Suppressor macrophage treated with lipopolysaccharide for 1 hour (primary cell): ENCODE data around the gene POLR1H.

Source experiments
- DNase-seq, 3 donors: peaks; one replicate each; pipeline ENCODE4 v3.0.0-alpha.2; 2020 to 2022

POLR1H gene

GRCh38 chr6:30062471-30063178 is 1.6 kb downstream of the POLR1H start:
- no peak for DNase-seq

- no peak for DNase-seq
Observed at GRCh38 chr6:30063315-30063714, 2.2 kb downstream of the POLR1H start.

- no peak for DNase-seq
Observed at GRCh38 chr6:30066082-30066481, 5.0 kb downstream of the POLR1H start.

DNA sequence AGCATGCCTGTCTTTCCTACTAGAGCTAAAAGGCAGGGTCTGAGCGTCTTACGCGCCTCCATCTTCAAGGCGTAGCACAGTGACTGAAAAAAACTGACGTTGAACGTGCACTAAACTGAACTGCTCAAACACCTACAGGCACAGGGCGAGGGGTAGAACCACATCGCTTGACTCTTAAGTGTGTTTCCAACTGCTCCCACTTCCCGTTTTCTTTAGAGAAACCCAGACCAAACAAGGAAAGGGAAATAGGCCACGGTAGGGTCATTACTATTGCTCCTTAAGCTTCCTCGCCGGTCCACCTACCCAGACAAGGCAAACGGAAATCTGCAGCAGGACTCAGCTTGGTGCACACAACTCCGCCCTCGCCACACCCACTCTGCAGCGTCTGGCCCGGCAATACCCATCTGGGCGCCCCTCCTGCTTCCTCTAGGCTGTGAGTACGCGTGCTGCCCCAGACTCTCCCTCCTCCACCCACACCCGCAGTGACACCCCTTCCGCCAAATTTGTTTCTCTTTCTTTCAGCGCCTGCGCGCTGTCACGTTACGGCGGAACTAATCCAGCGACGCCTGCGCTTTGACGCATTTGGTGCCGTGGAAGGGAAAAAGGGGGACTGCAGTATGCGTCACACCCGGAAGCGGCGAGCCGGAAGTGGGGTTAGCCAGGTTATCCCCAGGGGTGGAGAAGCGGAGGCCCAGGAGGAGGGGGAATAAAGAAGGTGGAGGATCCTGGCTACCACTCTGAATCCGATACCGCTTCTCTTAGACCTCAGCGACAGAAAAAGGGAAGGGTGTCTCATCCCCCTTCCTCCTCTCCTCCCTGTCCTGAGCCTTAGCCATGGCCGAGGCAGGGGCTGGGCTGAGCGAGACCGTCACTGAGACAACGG is 5.8 kb downstream of the POLR1H start, which contains the start of gene PPP1R11:
TSS of gene PPP1R11 (plus strand) at position 622 of the 883 bp plus-strand sequence. CDS start at position 835, 213 bp downstream.
- DNase-seq: peak; percentile 99 to 100 (median 99)

GRCh38 chr6:30067460-30068139 is 6.5 kb downstream of the POLR1H start:
- DNase-seq: no peak

DNA sequence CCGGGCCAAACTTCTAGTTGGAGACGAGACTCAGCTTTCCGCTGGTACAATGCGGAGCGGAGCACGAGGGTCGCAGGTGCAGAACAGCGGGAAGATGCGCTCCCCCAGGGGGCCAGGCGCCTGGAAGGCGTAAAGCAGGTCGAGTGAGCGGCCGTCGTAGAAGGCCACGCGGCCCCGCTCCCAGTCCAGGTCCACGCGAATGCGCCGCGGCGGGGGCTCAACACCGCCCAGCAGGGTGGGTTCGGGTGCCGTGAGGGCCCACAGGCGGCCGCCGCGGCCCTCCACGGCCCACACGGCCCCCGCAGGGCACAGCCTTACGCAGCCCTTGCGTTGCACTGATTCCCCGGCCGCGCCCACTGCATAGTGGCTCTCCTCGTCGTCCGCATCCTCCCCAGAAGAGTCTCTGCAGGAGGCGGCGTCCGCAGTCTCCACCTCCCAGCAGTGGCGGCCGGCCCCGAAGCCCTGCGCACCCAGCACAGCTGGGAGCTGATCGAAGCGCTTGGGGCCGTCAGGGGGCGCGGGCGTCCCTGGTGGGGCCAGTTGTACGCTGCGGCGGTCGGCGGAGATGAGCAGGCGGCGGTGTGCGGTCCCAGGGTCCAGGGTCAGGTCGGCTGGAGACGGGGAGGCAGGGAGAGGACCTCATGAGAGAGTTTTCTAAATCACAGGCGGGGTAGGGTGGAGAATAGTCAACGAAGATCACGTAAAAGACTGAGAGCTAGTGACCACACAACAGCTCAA is 10.2 kb downstream of the POLR1H start:
- no peak for DNase-seq

DNA sequence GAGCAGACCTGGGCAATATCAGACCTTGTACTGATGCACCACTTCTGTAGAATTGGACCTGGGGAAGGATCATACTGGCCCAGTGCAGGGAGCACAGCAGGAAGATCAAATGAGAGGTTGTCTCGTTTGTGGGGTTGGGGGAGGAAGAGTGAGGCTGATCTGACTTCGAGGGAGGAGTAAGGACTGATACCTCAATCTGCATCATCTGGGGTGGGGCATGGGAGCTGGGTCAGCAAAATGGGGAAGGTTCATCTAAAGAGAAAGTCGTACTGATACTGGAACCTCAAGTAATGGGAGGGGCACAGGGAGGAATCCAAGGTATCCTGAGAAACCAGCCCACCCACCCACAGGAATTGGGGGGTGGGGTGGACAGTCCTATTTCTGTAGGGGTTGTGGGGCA is 10.8 kb downstream of the POLR1H start:
- DNase-seq: no peak

GRCh38 chr6:30073489-30074235 is 12.6 kb downstream of the POLR1H start:
- DNase-seq: no peak

- no peak for DNase-seq
Observed at GRCh38 chr6:30074331-30075093, 13.4 kb downstream of the POLR1H start.

DNA sequence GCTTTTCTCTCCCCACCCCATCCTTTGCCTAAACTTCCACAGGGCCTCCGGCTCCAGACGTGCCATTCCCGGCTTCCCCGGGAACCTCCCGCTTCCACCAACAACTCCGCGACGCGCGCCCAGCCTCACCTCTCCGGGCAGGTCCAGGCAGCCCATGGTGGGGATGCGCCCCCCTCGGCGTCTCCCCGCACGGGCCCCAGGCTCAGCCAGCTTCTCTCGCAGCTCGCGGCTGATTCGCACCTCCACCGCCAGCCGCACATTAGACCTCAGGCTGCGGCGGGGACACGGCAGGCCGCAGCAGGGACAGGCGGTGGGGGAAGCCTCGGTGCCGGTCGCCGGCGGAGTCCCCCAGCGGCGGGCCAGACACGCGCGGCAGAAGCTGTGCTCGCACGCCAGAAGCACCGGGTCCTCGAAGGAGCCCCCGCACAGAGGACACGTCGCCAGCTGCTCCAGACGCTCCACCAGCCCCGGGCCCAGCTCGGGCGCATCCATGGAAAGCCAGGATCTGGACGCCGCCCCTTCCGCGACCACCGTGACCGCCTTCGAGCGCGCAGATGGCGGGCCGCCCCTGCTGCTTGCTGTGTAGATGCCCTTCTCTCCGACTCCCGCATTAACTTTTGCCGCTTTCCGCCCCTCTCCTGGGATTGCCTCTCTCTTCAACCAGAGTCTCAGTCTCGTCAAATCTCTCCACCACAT is 14.2 kb downstream of the POLR1H start, which contains the start of gene RNF39:
TSS of gene RNF39 (minus strand) at position 676 of the 696 bp plus-strand sequence. CDS start at position 492, 184 bp downstream.
- no peak for DNase-seq

- no peak for DNase-seq
Observed at GRCh38 chr6:30075790-30076732, 15.0 kb downstream of the POLR1H start.

- no peak for DNase-seq
Observed at GRCh38 chr6:30077218-30077617, 16.2 kb downstream of the POLR1H start.

- no peak for DNase-seq
Observed at GRCh38 chr6:30087876-30088275, 26.8 kb downstream of the POLR1H start.

DNA sequence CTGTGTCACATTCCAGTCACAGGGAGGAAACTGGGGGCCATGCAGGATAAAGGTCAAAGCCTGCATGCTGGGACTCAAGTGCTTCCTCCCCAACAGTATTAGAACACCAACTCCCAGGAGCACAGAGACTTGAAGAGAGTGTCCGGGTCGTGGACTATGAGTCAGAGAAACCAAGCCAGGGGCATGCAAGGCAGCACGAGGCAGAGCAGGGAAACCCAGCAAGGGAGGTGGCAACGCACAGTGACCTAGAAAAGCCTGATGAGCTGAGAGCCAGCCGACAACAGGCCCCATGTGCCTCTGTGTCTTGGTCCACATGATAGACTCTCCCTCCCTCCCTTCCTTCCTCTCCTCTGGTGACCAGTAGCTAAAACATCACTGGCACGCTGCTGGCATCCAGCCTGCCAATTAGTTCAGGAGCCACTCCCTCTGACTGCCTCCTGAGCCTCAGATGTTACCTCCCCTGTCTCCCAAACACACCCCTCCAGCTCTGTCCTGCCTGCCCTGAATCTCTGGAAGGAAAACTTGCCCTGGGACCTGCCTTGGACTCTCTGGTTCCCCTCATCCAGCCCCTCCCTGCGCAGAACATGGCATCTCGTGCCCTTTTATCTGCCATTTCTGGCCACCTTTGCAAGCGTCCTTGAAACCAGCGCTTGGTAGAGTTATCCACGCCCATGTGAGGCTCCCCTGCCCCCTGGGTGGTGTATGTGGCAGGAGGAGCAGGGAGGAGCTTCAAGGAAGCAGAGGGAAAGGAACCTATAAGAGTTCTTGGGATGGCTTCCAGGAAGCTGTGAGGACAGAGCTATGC is 30.7 kb downstream of the POLR1H start:
- DNase-seq: peak; percentile 61 to 84 (median 83)

DNA sequence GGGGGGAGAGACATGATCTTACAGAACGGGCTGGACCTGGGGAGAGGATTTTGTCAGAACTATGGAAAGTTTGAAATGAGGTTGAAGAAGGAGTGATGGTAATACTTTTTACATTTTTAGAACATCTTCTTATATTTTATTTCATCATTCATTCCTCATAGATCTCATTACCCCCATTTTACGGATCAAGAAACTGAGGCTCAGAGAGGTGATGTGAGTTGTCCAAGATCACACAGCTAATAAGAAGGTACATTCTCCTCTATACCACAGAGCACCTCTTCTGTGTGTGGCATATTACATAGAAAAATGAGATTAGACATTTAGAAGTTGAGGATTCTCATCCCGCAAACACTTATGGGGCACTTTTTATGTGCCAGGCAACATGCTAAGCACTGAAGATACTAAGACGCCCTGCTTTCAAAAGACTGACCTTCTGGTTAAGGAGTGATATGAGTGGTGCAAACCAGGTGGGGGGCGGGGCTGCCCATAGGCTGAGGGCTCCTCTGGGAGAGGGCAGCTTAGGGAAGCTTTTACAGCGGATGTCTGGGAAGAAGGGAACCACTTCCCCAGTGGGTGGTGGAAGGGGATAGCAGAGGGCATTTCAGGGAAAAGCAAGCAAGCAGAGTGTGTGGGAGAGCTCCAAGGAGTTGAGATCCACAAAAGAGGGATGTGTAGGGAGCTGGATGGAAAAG is 31.9 kb downstream of the POLR1H start:
- DNase-seq: no peak

GRCh38 chr6:30093951-30094661 is 33.0 kb downstream of the POLR1H start:
- DNase-seq: peak in 2 of 3 donors; percentile 33 to 52

DNA sequence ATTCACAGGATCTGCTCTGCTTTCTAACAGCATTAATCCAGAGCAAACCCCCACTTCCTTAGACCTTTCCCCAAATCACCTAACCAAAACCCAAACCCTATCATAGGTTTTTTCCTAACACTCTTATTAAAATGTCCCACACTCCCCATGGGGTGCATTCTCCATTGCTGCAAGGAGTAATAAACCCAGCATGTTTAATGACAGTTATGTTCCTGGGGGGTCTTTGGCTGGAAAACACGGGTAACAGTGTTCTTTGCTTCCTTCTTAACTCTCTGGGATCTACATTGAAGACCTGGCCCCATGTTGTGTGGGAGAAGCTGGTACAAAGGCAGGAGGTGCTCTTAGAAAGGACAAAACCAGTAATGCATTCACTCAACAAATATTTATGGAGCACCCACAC is 35.8 kb downstream of the POLR1H start:
- no peak for DNase-seq
